Activated CD4-positive, alpha-beta T cell treated with anti-CD3 and anti-CD28 coated beads, Interleukin-2, amount 50 U/mL, for 1 hour (primary cell): Measurements from ENCODE around the gene HOXB9.

Experiments used
- DNase-seq: peaks from one replicate; pipeline ENCODE4 v3.0.0-alpha.2; 2020

Gene HOXB9

DNA sequence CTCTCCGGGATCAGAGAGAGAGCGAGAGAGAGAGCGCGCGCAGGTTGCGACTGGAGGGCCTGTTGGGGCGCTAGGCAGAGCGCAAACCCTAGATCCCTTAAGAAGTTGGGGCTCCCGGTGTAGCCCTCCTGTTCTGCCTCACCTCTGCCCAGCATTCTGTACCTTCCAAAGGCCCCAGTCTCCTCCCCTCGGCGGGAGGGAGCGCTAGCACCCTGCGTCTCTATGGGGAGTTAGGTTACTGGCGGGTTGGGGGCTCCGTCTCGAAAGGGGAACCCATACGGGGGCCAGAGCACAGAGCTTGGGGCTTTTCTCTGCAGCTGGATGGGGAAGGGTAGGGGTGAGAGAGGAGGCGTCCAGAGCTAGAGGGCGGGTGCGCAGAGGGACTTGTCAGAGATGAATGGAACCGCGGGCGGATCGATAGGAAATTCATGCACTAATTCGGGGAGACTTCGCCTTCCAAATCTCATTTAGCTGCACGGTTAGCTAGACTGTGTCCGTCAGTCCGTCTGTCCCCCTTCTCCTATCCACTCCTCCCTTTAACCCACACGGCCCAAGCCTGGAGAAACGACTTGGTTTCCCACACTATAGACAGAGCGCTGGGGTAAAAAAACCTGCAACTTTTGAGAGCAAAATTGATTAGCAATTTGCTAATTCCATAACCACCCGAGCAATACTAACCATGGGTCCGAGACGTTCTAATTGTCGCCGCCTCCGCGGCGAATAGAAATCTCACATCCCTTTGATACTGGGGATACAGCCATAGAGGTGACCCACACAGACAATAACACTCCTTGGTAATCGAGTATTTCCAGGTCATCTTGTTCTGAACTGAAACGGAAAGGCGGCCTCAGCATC, 47.3 kb downstream of the HOXB9 start:
- no peak for DNase-seq

GRCh38 chr17:48577946-48578615, 48.1 kb downstream of the HOXB9 start, which contains the start of gene HOXB4:
Gene HOXB4, minus strand, starts transcription at chr17:48578350. Its CDS starts 31 bp downstream, at chr17:48578319.
- peak; percentile 57 for DNase-seq

DNA sequence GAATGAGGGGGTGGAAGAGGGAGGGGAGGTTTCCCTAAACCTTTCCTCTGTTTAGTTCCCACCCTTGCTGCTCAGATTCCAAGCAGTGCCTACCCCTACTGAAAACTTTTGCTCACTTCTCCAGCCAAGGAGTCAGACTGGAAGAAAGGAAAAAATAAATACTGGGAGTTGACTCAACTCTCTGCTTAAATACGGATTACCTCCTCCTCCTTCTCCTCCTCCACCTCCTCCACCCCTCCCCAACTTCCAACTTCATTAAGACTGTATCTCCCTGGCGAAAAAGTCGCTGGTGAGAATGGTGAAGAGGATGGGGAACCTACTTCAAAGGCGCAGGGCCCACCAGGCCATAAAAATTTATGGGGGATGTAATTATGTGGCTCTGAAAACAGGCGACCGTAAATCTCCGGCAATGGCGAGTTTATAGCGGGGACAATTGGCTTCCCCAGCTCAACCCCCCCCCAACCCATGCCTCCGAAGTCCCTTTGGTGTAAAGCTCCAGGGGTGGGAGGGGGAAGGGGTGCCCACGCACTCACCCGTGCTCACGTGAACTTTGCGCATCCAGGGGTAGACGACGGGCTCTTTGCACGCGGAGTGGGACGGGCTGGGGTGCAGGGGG, 48.7 kb downstream of the HOXB9 start:
- no peak for DNase-seq

DNA sequence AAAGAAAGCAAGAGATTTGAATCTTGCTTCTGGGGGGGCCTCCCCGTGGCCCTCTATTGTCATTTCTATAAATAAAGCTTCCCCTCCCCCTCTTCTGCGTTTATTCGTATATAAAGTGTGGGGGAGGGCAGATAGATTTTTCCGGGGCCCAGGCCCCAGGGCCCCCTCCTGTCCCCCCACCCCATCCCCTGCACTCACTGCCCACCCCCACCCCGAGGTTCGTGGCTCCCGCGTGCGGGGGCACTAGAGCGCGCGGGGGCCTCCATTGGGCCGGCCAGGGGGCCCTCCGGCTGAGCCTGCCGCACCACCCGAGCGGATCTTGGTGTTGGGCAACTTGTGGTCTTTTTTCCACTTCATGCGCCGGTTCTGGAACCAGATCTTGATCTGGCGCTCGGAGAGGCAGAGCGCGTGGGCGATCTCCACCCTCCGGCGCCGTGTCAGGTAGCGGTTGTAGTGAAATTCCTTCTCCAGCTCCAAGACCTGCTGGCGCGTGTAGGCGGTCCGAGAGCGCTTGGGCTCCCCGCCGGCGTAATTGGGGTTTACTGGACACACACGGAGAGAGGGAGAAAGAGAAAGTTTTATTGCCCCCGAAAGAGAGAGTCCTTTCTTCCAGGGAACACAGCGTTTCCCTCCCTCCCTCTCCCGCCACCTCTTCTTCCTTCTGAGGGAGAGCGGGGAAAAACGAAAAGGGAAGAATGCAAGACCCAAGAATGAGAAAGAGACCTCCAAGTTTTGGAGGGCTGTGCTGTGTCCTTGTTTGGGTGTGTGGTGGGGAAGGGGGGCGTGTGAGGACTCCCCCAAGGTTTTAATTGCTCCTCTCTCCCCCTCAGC, 49.5 kb downstream of the HOXB9 start:
- no peak for DNase-seq

- DNase-seq, result no peak
Observed at GRCh38 chr17:48575673-48576478, 50.3 kb downstream of the HOXB9 start.

DNA sequence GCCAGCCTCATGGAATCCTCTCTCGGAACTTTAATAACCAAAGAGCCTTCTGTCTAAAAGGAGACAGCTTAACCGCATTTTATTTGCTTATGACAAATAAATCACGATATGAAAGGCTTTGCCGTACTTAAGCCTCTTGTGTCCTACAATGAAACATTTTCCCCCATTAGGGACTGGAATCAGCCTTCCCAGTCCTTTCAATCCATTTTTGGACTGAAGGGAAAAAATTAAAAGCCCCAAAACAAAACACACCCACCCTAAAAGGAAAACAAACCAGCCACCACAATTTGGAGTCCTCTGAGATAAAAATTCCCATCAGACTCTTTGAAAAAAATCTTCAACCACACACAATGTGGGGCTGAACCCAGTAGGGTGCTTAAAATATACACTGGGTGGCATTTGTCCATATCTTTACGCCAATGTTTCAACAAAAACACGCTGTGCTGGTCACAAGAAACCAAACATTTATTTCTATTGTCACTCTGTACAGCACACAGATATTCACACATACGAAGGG, 51.0 kb downstream of the HOXB9 start:
- no peak for DNase-seq

DNA sequence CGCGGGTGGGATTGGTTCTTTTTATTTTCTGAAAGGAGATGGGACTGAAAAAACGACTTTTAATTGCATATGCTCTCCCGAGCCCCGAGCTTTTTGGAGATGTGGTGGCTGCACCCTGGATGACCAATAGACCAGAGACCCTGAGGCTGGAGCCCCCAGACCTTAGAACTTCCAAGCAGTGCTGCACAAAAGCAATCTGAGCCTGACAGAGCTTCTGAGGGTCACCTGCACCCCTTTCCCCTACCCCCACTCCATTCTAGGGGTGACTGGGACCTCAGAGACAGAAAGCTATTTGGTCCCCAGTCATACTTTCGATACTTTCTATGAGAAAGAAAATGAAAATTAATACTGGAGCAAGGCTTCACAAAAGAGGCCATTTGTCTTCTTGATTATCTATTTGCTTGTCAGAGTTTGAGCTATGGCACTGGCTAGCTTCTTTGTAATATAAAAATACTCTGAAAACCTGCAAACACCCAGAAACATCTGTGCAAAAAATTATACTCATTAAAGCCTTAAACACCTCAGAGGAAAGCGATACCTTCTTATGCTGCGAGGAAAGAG, 51.6 kb downstream of the HOXB9 start:
- no peak for DNase-seq

- no peak for DNase-seq
Observed at GRCh38 chr17:48571826-48572417, 54.2 kb downstream of the HOXB9 start.
